Ishikawa (cell line): ENCODE measurements around the gene ARHGEF4.

Experiments
- CEBPB ChIP-seq: IDR thresholded peaks from 2 replicates; pipeline ENCODE4 v1.6.1; 2012
- CREB1 ChIP-seq: IDR thresholded peaks from 2 replicates; pipeline ENCODE4 v1.6.1; 2012; ENCODE audit warnings: low read depth
- EGR1 ChIP-seq: IDR thresholded peaks from 2 replicates; pipeline ENCODE4 v1.6.1; 2012
- EP300 ChIP-seq: IDR thresholded peaks from 2 replicates; pipeline ENCODE4 v1.6.1; 2012; ENCODE audit warnings: borderline replicate concordance
- FOXM1 ChIP-seq: IDR thresholded peaks from 2 replicates; pipeline ENCODE4 v1.6.1; 2012; ENCODE audit warnings: low read depth, borderline replicate concordance
- NFIC ChIP-seq: IDR thresholded peaks from 2 replicates; pipeline ENCODE4 v1.6.1; 2012
- RAD21 ChIP-seq: IDR thresholded peaks from 2 replicates; pipeline ENCODE4 v1.6.1; 2012; ENCODE audit warnings: low read depth
- TCF12 ChIP-seq: IDR thresholded peaks from 2 replicates; pipeline ENCODE4 v1.6.1; 2012; ENCODE audit warnings: low read depth
- TEAD4 ChIP-seq: IDR thresholded peaks from 2 replicates; pipeline ENCODE4 v1.6.1; 2012
- ZBTB7A ChIP-seq: IDR thresholded peaks from 2 replicates; pipeline ENCODE4 v1.6.1; 2012; ENCODE audit warnings: low read depth
- TF ChIP-seq, protein P1 (sequence below): IDR thresholded peaks from 2 replicates; pipeline ENCODE4 v1.6.1; 2012; ENCODE audit warnings: low read depth, mild to moderate bottlenecking
- TF ChIP-seq, protein P2 (sequence below): IDR thresholded peaks from 2 replicates; pipeline ENCODE4 v1.6.1; 2012
- TF ChIP-seq, protein P3 (sequence below): IDR thresholded peaks from 2 replicates; pipeline ENCODE4 v1.6.1; 2012

The ARHGEF4 gene

DNA sequence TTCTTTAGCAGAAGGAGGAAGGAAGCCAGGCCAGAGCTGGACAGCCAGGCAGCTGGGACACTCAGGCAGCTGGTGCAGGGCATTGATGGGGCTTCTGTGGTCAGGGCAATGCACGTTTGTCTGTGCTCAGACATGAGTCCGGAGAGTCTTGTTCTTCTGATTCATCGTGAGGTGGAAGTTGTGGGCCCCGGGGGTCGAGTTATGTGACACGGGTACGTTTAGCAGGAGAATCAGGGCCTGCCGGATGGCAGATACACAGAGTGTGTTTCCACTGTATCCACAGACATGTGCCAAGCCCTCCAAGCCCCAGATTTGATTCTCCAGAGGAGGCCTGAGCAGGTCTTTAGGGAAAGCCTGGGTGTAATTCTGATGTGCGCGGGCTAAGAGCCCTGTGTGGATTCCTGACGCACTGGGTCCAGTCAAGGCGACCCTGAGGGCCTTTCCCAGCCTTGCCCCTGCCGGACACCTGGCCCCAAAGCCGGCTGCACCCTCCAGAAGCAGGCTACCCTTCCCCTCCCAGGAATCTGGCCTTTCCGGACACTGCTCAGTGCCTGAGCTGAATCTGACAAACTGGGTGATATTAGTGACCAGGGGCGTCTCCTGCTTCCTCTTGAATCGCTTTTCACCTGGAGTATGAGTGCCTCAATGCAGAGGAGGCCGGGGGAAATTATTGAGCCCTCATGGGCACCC lies 10.1 kb downstream of the ARHGEF4 start:
- TF ChIP-seq, protein P1, sequence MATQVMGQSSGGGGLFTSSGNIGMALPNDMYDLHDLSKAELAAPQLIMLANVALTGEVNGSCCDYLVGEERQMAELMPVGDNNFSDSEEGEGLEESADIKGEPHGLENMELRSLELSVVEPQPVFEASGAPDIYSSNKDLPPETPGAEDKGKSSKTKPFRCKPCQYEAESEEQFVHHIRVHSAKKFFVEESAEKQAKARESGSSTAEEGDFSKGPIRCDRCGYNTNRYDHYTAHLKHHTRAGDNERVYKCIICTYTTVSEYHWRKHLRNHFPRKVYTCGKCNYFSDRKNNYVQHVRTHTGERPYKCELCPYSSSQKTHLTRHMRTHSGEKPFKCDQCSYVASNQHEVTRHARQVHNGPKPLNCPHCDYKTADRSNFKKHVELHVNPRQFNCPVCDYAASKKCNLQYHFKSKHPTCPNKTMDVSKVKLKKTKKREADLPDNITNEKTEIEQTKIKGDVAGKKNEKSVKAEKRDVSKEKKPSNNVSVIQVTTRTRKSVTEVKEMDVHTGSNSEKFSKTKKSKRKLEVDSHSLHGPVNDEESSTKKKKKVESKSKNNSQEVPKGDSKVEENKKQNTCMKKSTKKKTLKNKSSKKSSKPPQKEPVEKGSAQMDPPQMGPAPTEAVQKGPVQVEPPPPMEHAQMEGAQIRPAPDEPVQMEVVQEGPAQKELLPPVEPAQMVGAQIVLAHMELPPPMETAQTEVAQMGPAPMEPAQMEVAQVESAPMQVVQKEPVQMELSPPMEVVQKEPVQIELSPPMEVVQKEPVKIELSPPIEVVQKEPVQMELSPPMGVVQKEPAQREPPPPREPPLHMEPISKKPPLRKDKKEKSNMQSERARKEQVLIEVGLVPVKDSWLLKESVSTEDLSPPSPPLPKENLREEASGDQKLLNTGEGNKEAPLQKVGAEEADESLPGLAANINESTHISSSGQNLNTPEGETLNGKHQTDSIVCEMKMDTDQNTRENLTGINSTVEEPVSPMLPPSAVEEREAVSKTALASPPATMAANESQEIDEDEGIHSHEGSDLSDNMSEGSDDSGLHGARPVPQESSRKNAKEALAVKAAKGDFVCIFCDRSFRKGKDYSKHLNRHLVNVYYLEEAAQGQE: no peak

DNA sequence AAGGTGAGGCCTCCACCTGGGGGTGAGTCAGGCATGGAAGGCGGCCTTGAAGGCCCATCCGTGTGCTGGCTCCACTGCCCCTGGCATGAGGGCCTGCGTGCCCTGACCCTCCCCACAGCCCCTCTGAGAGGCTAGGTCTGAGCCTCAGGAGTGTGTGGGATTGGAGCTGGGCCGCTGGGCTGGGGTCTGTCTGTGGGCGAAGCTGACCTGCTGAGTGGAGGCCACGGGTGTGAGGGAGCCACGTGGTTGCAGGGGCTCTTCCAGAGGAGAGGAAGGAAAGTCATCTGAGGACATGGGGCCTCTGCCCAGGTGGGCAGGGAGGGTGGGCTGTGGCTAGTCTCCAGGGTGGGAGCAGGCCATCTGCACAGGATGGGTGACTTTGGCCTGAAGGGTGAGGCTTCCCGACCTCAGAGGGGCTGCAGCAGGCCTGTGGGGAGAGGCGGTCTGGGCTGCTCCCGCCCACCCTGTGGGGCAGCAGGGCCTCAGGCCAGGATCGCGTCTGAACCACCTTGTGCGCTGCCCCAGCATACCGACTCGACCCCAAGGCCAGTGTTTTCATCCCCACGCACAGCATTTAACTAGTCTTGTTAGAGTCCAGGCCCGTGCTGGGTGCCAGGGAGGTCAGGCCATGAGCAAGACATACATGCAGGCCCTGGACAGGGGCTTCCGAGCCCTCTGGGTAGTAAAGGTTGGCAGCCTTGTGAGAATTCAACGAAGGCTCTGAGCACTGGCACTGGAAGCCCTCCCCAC lies 11.2 kb downstream of the ARHGEF4 start:
- no peak for TF ChIP-seq EP300
- TF ChIP-seq ZBTB7A: no peak
- TF ChIP-seq, protein P1: no peak
- TF ChIP-seq RAD21: no peak

DNA sequence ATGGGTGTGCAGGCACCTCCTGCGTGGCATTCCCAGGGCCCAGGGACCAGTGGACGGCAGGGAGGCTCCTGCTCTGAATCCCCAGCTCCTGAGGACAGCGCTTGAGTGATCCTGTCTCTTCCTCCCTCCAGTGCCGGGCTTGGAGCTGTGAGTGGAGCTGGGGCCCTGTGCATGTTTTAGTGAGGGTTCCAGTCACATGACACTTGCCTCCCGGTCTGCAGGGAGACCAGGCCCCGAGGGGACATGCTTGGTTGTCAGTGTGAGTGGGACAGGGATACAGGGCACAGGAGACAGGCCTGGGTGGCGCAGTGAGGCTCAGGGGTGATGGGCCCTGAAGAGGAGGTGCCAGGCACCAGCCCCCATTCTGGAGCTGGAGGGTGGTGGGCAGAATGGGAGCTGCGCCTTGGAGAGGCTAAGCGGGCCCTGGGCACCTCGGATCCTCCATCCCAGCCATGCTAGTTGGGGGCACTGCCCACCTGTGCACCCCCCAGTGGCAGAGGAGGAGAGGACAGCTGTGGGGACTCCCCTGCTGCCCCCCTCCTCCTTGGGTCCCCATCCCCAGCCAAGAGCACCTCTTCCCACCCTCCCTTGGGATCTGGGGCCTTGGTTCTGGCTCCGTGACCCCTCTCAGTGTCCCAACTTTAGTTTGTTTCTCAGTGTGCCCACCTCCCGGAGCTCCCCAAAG lies 12.0 kb downstream of the ARHGEF4 start:
- TF ChIP-seq TEAD4 (no peak), CEBPB (no peak), NFIC (no peak)
- TF ChIP-seq, protein P2, sequence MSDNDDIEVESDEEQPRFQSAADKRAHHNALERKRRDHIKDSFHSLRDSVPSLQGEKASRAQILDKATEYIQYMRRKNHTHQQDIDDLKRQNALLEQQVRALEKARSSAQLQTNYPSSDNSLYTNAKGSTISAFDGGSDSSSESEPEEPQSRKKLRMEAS: no peak

DNA sequence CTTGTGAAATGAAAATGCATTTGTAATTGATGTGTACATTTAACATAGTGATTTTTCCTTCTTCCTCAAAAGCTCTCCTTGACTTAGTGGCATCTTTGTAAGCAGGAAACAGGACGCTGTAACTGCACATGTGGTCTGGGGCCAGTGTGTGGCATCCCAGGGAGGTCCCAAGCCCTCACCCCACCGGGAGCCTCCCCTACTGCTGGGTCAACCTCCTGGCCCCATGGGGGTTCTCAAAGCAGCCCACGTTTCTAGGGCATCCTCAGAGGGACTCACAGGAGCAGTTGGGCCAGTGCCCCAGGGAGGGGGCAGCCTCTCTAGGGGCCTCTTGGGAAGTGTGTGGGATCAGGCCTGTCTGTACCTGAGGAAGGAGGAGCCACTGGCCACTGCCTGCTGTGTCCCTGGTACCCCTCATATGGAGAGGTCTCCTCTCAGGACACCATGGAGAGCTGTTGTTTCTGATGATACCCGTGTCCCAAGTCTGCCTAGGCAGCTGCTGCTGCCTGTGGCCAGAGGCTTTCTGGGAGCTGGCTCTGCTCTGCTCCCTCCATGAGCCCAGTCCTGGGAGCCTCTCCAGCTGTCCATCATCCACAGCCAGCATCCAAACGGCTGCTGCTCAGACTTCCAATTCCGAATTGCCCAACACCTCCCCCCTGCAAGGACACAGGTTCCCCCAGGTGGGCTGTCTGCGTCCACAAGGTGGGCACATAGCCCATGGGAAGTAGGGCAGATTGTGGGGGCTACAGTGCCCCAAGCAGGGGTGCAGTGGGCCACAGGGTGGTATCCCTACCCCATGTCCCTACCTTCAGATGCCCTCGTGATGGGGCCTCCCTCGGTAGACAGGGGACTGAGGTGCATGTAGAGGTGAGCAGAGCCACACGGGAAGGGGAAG lies 13.4 kb downstream of the ARHGEF4 start:
- TF ChIP-seq ZBTB7A (no peak), CREB1 (no peak), EP300 (no peak), FOXM1 (no peak)

DNA sequence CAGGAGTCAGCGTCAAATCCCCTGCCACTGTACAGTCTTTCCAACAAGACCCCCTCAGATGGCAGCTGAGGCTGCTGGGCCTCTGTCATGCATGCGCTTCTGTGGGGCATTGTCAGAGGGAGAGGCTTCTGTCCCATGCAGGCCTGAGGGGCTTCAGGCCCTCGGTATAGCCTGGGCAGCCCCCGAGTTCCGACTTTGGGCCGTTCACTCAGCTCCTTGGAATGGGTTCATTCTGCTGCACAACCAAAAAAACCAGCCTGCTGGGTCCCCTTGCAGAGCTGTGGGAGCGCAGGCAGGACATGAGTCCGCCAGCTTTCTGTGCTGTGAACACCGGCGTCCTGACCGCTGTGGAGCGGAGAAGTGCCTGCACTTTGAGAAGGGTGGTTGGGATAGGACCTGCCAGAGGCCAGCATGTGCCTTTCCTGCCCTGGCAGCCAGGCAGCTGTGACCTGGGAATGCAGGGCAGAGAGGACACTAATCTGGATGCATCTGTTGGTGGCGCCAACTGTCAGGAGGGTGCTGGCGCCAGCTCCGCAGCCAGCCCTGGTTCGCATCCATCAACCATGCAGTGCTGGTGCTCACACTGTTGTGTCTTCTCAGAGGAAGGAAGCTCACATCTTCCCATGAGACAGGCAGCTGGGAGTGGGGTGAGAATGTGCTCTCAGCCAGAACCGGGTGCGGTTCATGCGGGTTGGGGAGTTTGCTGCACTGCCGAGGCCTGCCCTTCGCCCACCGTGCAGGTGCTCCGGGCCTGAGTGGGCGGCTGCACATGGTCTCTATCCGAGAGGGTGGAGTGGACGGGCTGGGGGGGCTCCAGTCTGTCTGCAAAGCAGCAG lies 14.3 kb downstream of the ARHGEF4 start:
- TF ChIP-seq TEAD4: no peak
- TF ChIP-seq ZBTB7A: no peak

DNA sequence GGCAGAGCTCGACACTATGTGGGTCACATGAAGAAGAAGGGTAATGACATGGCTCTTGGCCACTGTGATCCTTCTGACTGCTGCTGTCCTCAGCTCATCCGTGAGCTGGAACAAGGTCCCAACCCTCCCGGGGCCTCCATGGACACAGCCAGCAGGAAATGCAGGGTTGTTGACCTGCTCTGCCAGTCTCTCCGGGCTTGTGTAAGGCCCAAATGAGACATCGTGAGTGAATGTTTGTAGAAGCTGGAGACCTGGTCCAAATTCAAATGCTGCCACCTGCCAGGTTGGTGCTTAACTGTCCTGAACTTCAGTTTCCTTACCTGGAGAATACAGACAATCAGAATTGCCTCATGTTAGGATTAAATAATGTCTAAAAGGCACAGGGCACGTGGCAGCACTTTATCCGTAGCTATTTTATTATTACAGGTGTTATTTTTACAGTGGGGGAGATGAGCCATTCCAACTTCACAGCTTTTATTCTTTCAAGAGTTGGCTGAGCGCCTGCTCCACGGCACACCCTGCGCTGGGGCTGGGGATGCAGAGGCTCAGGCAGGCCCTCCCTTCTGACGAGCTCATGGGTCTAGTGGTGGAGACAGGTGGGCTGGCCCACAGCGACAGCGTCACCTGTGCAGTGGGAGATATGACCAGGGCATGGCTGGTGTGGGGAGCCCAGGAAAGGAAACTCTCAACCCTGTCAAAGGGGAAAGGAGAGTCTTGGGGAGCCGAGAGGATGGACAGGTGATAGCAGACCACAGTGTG lies 15.1 kb downstream of the ARHGEF4 start:
- TF ChIP-seq EGR1 (no peak), NFIC (no peak), EP300 (no peak), RAD21 (no peak), TCF12 (no peak), CREB1 (no peak)
- TF ChIP-seq, protein P3, sequence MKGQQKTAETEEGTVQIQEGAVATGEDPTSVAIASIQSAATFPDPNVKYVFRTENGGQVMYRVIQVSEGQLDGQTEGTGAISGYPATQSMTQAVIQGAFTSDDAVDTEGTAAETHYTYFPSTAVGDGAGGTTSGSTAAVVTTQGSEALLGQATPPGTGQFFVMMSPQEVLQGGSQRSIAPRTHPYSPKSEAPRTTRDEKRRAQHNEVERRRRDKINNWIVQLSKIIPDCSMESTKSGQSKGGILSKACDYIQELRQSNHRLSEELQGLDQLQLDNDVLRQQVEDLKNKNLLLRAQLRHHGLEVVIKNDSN: no peak
